ENCODE results near the gene RHOG.
"Not testable (repeated sequence)": the region's sequence is repeated elsewhere in the genome, so short reads cannot be mapped to it uniquely, and the experiment has no call there.

The RHOG gene

GRCh38 chr11:3807909-3808860, 32.6 kb downstream of the RHOG start, which contains the start of gene PGAP2:
PGAP2 (plus strand) TSS chr11:3808560; CDS start chr11:3811260, 2,700 bp downstream.
- DNase-seq, result peak; percentile 83

- no peak for DNase-seq
Observed at GRCh38 chr11:3803726-3804495, 36.8 kb downstream of the RHOG start.

- no peak for DNase-seq
Observed at GRCh38 chr11:3802011-3802790, 38.6 kb downstream of the RHOG start.

DNA sequence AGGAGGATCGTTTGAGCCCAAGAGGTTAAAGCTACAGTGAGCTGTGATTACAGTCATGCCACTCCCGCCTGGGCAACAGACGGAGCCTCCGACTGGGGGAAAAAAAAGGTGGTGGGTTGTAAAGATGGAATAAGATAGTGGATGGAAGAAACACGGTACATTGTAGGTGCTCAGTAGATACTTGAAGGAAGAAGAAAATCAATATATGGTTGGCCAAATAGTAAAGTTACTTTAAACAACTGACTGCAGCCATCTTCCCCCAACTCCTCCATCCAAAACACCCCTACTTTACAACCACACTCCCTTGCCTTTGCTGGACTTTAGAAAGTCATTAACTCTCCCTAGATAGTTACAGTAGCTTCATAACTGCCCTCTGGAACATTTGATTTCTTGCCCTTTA, 40.9 kb downstream of the RHOG start:
- no peak for DNase-seq

- DNase-seq, result no peak
Observed at GRCh38 chr11:3799143-3799542, 41.6 kb downstream of the RHOG start.

- DNase-seq, result peak; percentile 99
Observed at GRCh38 chr11:3797329-3798090, 43.2 kb downstream of the RHOG start, which contains the start of gene NUP98. NUP98 (minus strand) TSS chr11:3797554; CDS start chr11:3782117, 15,437 bp downstream.

GRCh38 chr11:3796801-3797328, 43.9 kb downstream of the RHOG start:
- peak; percentile 73 for DNase-seq

DNA sequence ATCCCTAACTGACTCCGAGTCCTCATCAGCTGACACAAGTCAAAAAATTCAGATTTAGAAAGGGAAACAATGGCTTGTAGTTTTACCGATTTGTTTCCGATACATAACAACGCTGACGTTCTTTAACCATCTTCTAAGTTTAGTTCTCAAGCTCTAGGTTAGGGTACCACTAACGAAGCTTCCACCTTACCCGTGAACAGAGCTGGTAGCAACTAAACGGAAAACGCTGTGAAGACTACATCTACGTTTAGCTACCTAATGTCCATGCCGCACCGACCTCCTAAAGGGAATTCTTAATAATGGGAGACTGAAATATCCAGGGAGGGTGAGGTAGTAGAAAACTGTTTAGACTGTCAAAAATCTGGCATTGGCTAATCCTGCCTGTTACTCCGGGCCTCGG, 44.4 kb downstream of the RHOG start:
- no peak for DNase-seq

DNA sequence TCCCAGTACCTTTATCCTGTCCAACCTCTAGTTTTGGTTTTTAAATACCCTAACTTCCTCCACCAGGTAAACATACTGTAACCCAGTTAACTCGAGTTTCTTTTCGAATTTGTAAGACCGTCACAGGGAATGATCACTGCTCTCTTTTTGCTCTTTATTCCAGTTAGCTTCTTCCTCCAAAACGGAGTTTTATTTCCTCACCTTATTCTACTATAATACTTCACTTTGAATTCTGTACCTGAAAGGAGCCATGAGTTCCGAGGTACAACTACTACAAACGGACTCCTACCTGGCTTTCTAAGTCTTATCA, 44.8 kb downstream of the RHOG start:
- DNase-seq, result no peak

GRCh38 chr11:3795131-3796001, 45.4 kb downstream of the RHOG start:
- no peak for DNase-seq

DNA sequence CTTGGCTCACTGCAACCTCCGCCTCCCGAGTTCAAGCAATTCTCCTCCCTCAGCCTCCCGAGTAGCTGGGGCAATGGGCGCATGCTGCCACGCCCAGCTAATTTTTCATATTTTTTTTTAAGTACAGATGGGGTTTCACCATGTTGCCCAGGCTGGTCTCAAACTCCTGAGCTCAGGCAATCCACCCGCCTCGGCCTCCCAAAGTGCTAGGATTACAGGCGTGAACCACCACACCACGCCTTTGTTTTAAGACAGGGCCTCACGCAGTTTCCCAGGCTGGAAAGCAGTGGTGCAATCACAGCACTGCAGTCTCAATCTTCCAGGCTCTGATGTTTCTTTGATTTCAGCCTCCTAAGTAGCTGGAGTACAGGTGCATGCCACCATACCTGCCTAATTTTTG, 46.4 kb downstream of the RHOG start:
- DNase-seq, result not testable (repeated sequence)

DNA sequence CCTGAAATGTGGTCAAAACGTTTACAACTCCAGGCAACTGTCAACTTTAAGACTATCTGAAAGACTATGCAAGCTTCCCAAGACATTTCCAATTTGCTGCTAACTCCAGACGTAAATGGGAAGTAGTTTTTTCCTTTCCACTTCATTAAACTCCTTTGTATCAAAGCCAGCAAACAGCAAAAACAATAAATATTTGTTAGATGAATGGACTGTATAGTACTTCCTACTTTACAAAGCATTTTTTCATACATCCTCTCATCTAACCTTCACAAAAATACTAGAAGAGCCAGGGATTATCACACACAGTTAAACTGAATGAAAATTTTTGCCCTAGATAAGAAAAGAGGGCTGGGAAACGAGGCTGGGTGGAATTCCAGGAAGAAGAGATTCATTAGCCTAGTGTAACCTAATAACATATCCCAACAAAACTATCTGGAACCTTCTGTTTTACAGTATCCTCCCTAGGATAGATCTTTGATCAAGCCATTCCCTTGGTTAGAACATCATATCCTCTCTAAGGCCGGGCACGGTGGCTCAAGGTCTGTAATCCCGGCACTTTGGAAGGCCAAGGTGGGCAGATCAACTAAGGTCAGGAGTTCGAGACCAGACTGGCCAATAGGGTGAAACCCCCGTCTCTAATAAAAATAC, 53.9 kb downstream of the RHOG start:
- DNase-seq, result no peak

- DNase-seq, result no peak
Observed at GRCh38 chr11:3783611-3784010, 57.1 kb downstream of the RHOG start.

GRCh38 chr11:3782963-3783362, 57.8 kb downstream of the RHOG start:
- DNase-seq, result no peak

DNA sequence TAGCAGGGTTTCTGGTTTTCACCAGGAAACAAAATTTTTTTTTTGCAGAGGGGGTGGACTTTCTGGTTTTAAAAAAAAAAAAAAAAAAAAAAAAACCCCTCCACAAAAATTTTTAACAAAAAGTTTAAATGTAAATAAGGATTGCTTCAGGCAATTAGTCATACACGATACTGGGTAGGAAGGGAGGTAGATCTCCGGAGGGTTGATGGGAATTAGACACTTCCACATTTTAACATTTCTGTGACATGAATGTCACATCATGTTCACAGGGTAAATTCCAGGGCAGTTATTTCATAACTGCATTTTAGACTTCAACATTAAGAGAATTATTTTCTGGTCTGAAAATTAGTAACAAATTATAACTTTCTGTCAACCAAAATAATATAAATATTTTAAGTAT, 59.3 kb downstream of the RHOG start:
- DNase-seq, result no peak
